GM12878 (cell line): ENCODE data around the gene CCDC141. TPM values are rescaled to one million over a fixed set of nuclear protein-coding genes. Genes with fewer than 3 reads are reported as not detected.
A peak's percentile ranks its signal among the peaks of the same experiment; 100 is the strongest.

Experiments used
- ATAC-seq: fragments of 200-7000 bp; cut with Tn5 transposase; 3 replicates; pipeline ENCODE4 v1.9.1; 2020; ENCODE audit warnings: mild to moderate bottlenecking, moderate library complexity
- BruUV-seq: library from RNA; stranded (reverse); fragments of 400-500 nt; replicated peaks from 2 replicates; lab custom pipeline; 2021; lab: Mats Ljungman, UMichigan
- CTCF ChIA-PET: fragments of 300-600 bp; sonication (Branson Sonifier 250); formaldehyde crosslinking; extraction: SDS; loops from one replicate; lab custom pipeline; 2021; ENCODE audit warnings: inconsistent platforms; lab: Yijun Ruan, JAX
- POLR2A ChIA-PET: fragments of 350-600 bp; formaldehyde crosslinking; extraction: SDS; loops from one replicate; lab custom pipeline; 2021; ENCODE audit warnings: inconsistent platforms; lab: Charles Lee
- RAD21 ChIA-PET: fragments of 300-600 bp; sonication (Branson Sonifier 250); formaldehyde crosslinking; loops from one replicate; lab custom pipeline; 2023; ENCODE audit warnings: antibody characterized with exemption; ENCODE audit not compliant: unreplicated experiment; lab: Charles Lee
- SMC1A ChIA-PET: fragments of 300-600 bp; sonication (Branson Sonifier 250); formaldehyde crosslinking; loops from one replicate; lab custom pipeline; 2023; ENCODE audit not compliant: unreplicated experiment, uncharacterized antibody; lab: Charles Lee
- DNase-seq: peaks from one replicate; pipeline ENCODE4 v3.0.0-alpha.2; 2011; ENCODE audit warnings: low read depth, low spot score
- FAIRE-seq: peaks from 3 replicates; lab custom pipeline; 2011; peaks lifted over from hg19 to GRCh38; lab: Jason Lieb, UNC
- H2AFZ ChIP-seq: 2 replicates; pipeline ENCODE4 v1.6.0; 2011; ENCODE audit warnings: low read depth, low read length, control low read depth; ENCODE audit not compliant: control insufficient read depth
- H3K27ac ChIP-seq: 2 replicates; pipeline ENCODE4 v1.5.1; 2011; ENCODE audit warnings: control low read depth; ENCODE audit not compliant: control insufficient read depth, insufficient read depth
- H3K27me3 ChIP-seq, 2 experiments: replicated peaks in 1 of 2; 2 replicates each; pipeline versions ENCODE4 v1.6.0 to v1.6.1; 2011; ENCODE audit warnings: low read length in 1 of 2; ENCODE audit not compliant: control insufficient read depth in 2 of 2, insufficient read depth in 2 of 2
- H3K36me3 ChIP-seq, 2 experiments: 2 replicates each; pipeline ENCODE4 v1.5.1; 2011; ENCODE audit warnings: low read length in 1 of 2; ENCODE audit not compliant: control insufficient read depth in 2 of 2, insufficient read depth in 2 of 2
- H3K4me1 ChIP-seq: 2 replicates; pipeline ENCODE4 v1.6.1; 2011; ENCODE audit warnings: mild to moderate bottlenecking, low read length, moderate library complexity, mixed read lengths; ENCODE audit not compliant: control insufficient read depth, insufficient read depth
- H3K4me2 ChIP-seq: 2 replicates; pipeline ENCODE4 v1.6.0; 2011; ENCODE audit warnings: control low read depth; ENCODE audit not compliant: control insufficient read depth, insufficient read depth
- H3K4me3 ChIP-seq: fragments of 200-600 bp; sonication (generic); 2 replicates; pipeline ENCODE4 v1.5.1; 2016
- H3K79me2 ChIP-seq: 2 replicates; pipeline ENCODE4 v1.6.0; 2011; ENCODE audit warnings: low read length; ENCODE audit not compliant: control insufficient read depth, insufficient read depth
- H3K9ac ChIP-seq: 2 replicates; pipeline ENCODE4 v1.8.0; 2011; ENCODE audit warnings: low read length, control low read depth, mixed read lengths; ENCODE audit not compliant: control insufficient read depth, insufficient read depth
- H3K9me3 ChIP-seq: replicated peaks from 3 replicates; pipeline ENCODE4 v1.5.1; 2011; ENCODE audit warnings: mild to moderate bottlenecking, low read length; ENCODE audit not compliant: control insufficient read depth, insufficient read depth
- H4K20me1 ChIP-seq: 2 replicates; pipeline ENCODE4 v1.6.0; 2011; ENCODE audit not compliant: control insufficient read depth, insufficient read depth
- ATF7 ChIP-seq: fragments of 450-650 bp; IDR thresholded peaks from 2 replicates; pipeline ENCODE4 v1.6.1; 2016; ENCODE audit warnings: low read depth, mild to moderate bottlenecking
- BCL11A ChIP-seq: IDR thresholded peaks from 2 replicates; pipeline ENCODE4 v1.6.1; 2011; ENCODE audit warnings: low read depth, low read length
- DPF2 ChIP-seq: fragments of 450-650 bp; IDR thresholded peaks from 2 replicates; pipeline ENCODE4 v1.6.1; 2017; ENCODE audit warnings: mild to moderate bottlenecking
- EP300 ChIP-seq, 2 experiments: fragments of 150-350 bp in 1 of 2; IDR thresholded peaks; 2 replicates each; pipeline ENCODE4 v1.6.1; 2011 to 2012; ENCODE audit warnings: low read depth in 2 of 2, low read length in 2 of 2, borderline replicate concordance in 1 of 2, improper control_type of control experiment in 1 of 2, inconsistent platforms in 1 of 2; ENCODE audit not compliant: control insufficient read depth in 1 of 2
- IKZF1 ChIP-seq: fragments of 450-650 bp; conservative IDR thresholded peaks from 2 replicates; pipeline ENCODE4 v1.6.1; 2017; ENCODE audit warnings: antibody characterized with exemption, mild to moderate bottlenecking
- IKZF2 ChIP-seq, 2 experiments: fragments of 450-650 bp; IDR thresholded peaks; 2 replicates each; pipeline ENCODE4 v1.6.1; 2017; ENCODE audit warnings: mild to moderate bottlenecking in 2 of 2, moderate library complexity in 2 of 2
- IRF5 ChIP-seq: fragments of 450-650 bp; IDR thresholded peaks from 2 replicates; pipeline ENCODE4 v1.6.1; 2017; ENCODE audit warnings: borderline replicate concordance
- JUND ChIP-seq: IDR thresholded peaks from 2 replicates; pipeline ENCODE4 v1.6.1; 2012; ENCODE audit warnings: low read depth, mild to moderate bottlenecking, low read length, improper control_type of control experiment, moderate library complexity
- MAX ChIP-seq: IDR thresholded peaks from 2 replicates; pipeline ENCODE4 v1.6.1; 2012; ENCODE audit warnings: low read depth, low read length, improper control_type of control experiment
- MTA2 ChIP-seq: fragments of 450-650 bp; IDR thresholded peaks from 2 replicates; pipeline ENCODE4 v1.6.1; 2016; ENCODE audit warnings: low read depth, mild to moderate bottlenecking, moderate library complexity
- NBN ChIP-seq: fragments of 450-650 bp; IDR thresholded peaks from 2 replicates; pipeline ENCODE4 v1.6.1; 2016
- NR2C1 ChIP-seq: fragments of 450-650 bp; IDR thresholded peaks from 2 replicates; pipeline ENCODE4 v1.6.1; 2017; ENCODE audit warnings: antibody characterized with exemption, mild to moderate bottlenecking, moderate library complexity
- NR2F1 ChIP-seq: fragments of 450-650 bp; conservative IDR thresholded peaks from 2 replicates; pipeline ENCODE4 v1.6.1; 2017; ENCODE audit warnings: mild to moderate bottlenecking
- PAX5 ChIP-seq: IDR thresholded peaks from 2 replicates; pipeline ENCODE4 v1.6.1; 2011; ENCODE audit warnings: low read depth, low read length, borderline replicate concordance
- PAX8 ChIP-seq: fragments of 450-650 bp; IDR thresholded peaks from 2 replicates; pipeline ENCODE4 v1.6.1; 2017; ENCODE audit warnings: mild to moderate bottlenecking, moderate library complexity
- SPI1 ChIP-seq: IDR thresholded peaks from 2 replicates; pipeline ENCODE4 v1.6.1; 2011; ENCODE audit warnings: low read depth, mild to moderate bottlenecking, low read length, moderate library complexity, borderline replicate concordance; ENCODE audit not compliant: insufficient read depth
- TCF7 ChIP-seq: IDR thresholded peaks from 2 replicates; pipeline ENCODE4 v1.6.1; 2014; ENCODE audit warnings: antibody characterized with exemption, borderline replicate concordance
- YY1 ChIP-seq: IDR thresholded peaks from 2 replicates; pipeline ENCODE4 v1.6.1; 2011; ENCODE audit warnings: low read depth, mild to moderate bottlenecking, low read length
- ZBTB4 ChIP-seq: fragments of 450-650 bp; formaldehyde crosslinking; IDR thresholded peaks from 2 replicates; pipeline ENCODE4 v1.4.0; 2022; ENCODE audit warnings: mild to moderate bottlenecking, moderate library complexity
- ZNF217 ChIP-seq: fragments of 450-650 bp; IDR thresholded peaks from 2 replicates; pipeline ENCODE4 v1.6.1; 2017; ENCODE audit warnings: antibody characterized with exemption, mild to moderate bottlenecking
- WGBS: methylation state at CpG from one replicate; pipeline ENCODE4 v1.1.6; 2016; ENCODE audit warnings: low lambda C conversion rate; ENCODE audit not compliant: insufficient replicate concordance, insufficient coverage; ENCODE audit errors: missing lambda C conversion rate; 5-methylcytosine and 5-hydroxymethylcytosine counted together
- in situ Hi-C: fragments of 300-500 bp; cut with MboI; formaldehyde crosslinking; loops from 9 replicates; pipeline ENCODE4 v1.14.3; 2018; ENCODE audit warnings: mixed read lengths
- intact Hi-C: fragments of 100-400 bp; cut with micrococcal nuclease; formaldehyde crosslinking; loops from one replicate; pipeline ENCODE4 v1.14.2; 2022; ENCODE audit not compliant: unreplicated experiment
- polyA plus RNA-seq, 11 experiments: library from polyadenylated mRNA; depleted of rRNA in 4 of 11; unstranded in 6 of 11; stranded (reverse) in 5 of 11; fragments of >200 nt; fragmentation: Nextera tagmentation in 4 of 11; fragmentation: Illumina TruSeq in 1 of 11; extraction: Ambion mirVana in 4 of 11; extraction: Trizol in 1 of 11; gene quantifications; 1 replicate in 1 of 11; 2 replicates in 10 of 11; pipeline versions ENCODE4 v1.2.1 to v1.2.3, GENCODE V29; 2011 to 2016; ENCODE audit warnings: inconsistent platforms in 2 of 11, missing spikeins in 2 of 11, low read depth in 1 of 11
- total RNA-seq, 4 experiments: library from RNA; depleted of rRNA in 3 of 4; stranded (reverse); fragments of >200 nt in 3 of 4; fragmentation: Illumina TruSeq in 1 of 4; extraction: Trizol in 1 of 4; gene quantifications; 2 replicates each; pipeline versions ENCODE4 v1.2.1 to v1.2.3, GENCODE V29; 2013 to 2021

Gene CCDC141
- total and polyA plus RNA-seq, 10 of the 15 experiments (the other 5 are each of a cell fraction or from before 2014, with no cell fraction given), result 0.84 to 12.5 (median 3.6) TPM

GRCh38 chr2:178990533-178991241 lies 59.2 kb downstream of the CCDC141 start:
- in situ Hi-C loops, result no loop called here
- BruUV-seq, result no TSS peak
- no peaks in the 10 kb centered on the region for H3K27me3 ChIP-seq
- H3K36me3 ChIP-seq, result no peaks in the 10 kb centered on the region
- peak overlapping the region; percentile 73 for H2AFZ ChIP-seq
- ChIA-PET CTCF (interaction anchor here (0.9 to 1.0 kb wide), 4 partner anchors 27 to 249 kb away, joined by 3 to 4 read pairs (median 3); no protein-coding TSS in a partner anchor), RAD21 (interaction anchor here (0.7 to 2.5 kb wide), 7 partner anchors 11 to 139 kb away, joined by 3 to 8 read pairs (median 4); no protein-coding TSS in a partner anchor), SMC1A (interaction anchor here (0.5 to 1.7 kb wide), 11 partner anchors 8 to 139 kb away, joined by 3 to 8 read pairs (median 3); partner anchors contain the start of gene CCDC141), POLR2A (interaction anchor here (0.8 to 1.3 kb wide), 3 partner anchors 13 to 94 kb away, joined by 3 to 6 read pairs (median 4); no protein-coding TSS in a partner anchor)
- peaks cover 5% of the 10 kb centered on the region; the same call in 1 of the 2 replicates for H3K4me1 ChIP-seq
- peak overlapping the region; percentile 77 for H3K4me2 ChIP-seq
- FAIRE-seq, result peak; percentile 57
- DNase-seq, result peak; percentile 38
- H3K79me2 ChIP-seq, result no peaks in the 10 kb centered on the region
- no peaks in the 10 kb centered on the region; the same call in 2 of the 3 replicates for H3K9me3 ChIP-seq
- H3K9ac ChIP-seq, result no peak overlapping the region
- 1% methylated on average over 4 of the region's 4 CpGs for WGBS
- ATAC-seq, result peak; percentile 97
- H3K4me3 ChIP-seq, result 0 out of 2 replicates have a peak overlapping the region, but pooled peaks have one; percentile 35
- no peaks in the 10 kb centered on the region for H4K20me1 ChIP-seq
- intact Hi-C loops, result no loop called here
- H3K27ac ChIP-seq, result peak overlapping the region; percentile 31; the same call in 1 of the 2 replicates
- TF ChIP-seq BCL11A (no peak), IKZF1 (peak; percentile 38), IKZF2 (IDR thresholded peaks at IDR 0.05) (peak; percentile 50 to 52; a peak in 2 of 4 replicates), JUND (no peak), SPI1 (peak; percentile 50; the same call in 1 of the 2 replicates), DPF2 (0 out of 2 replicates have a peak, but pooled peaks have one; percentile 47), TCF7 (no peak), NBN (peak; percentile 26; the same call in 1 of the 2 replicates), ZBTB4 (CRISPR knock-in tag) (no peak), IRF5 (no peak), MTA2 (peak; percentile 38; the same call in 1 of the 2 replicates), NR2F1 (peak; percentile 98), ZNF217 (peak; percentile 50; the same call in 1 of the 2 replicates), PAX5 (no peak), YY1 (0 out of 2 replicates have a peak, but pooled peaks have one; percentile 26), PAX8 (no peak), EP300 (IDR thresholded peaks at IDR 0.05; ENCODE audit: borderline replicate concordance in 1 of 2, control insufficient read depth in 1 of 2, low read depth in 2 of 2, low read length in 2 of 2) (no peak), MAX (no peak), ATF7 (peak; percentile 2; the same call in 1 of the 2 replicates), NR2C1 (peak; percentile 57; the same call in 1 of the 2 replicates)
